ENCODE results near the gene MRPL52.

DNA sequence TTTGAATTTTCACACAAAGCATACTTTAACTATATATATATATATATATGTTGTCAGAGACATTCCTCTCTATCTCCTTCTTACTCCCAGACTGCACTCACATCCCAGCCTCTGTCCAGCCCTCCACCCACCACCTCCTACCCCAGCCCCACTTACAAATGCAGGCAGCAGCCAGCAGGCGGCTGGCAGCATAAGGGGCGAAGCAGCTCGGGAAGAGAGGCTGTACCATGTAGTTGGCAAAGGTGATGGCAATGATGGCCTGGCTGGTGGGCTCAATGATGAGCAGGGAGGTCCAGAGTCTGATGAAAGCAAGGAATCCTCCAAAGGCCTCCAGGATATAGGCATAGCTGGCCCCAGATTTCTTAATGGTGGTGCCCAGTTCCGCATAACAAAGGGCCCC lies 16.9 kb upstream of the MRPL52 start:
- TF ChIP-seq POLR2A (IDR thresholded peaks at IDR 0.05): no peak
- TF ChIP-seq, protein P1, sequence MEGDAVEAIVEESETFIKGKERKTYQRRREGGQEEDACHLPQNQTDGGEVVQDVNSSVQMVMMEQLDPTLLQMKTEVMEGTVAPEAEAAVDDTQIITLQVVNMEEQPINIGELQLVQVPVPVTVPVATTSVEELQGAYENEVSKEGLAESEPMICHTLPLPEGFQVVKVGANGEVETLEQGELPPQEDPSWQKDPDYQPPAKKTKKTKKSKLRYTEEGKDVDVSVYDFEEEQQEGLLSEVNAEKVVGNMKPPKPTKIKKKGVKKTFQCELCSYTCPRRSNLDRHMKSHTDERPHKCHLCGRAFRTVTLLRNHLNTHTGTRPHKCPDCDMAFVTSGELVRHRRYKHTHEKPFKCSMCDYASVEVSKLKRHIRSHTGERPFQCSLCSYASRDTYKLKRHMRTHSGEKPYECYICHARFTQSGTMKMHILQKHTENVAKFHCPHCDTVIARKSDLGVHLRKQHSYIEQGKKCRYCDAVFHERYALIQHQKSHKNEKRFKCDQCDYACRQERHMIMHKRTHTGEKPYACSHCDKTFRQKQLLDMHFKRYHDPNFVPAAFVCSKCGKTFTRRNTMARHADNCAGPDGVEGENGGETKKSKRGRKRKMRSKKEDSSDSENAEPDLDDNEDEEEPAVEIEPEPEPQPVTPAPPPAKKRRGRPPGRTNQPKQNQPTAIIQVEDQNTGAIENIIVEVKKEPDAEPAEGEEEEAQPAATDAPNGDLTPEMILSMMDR (IDR thresholded peaks at IDR 0.05): no peak

Measured in stomach (tissue), 4 donors.